Tibial nerve (tissue), 4 donors: Measurements from ENCODE around the gene PLCH2.

Source experiments
- CTCF ChIP-seq, 5 experiments: fragments of 200-600 bp in 3 of 5; fragments of 450-650 bp in 2 of 5; sonication (generic) in 3 of 5; IDR thresholded peaks; one replicate each; pipeline ENCODE4 v1.5.1; 2016 to 2019; ENCODE audit warnings: antibody characterized with exemption in 5 of 5, mild to moderate bottlenecking in 3 of 5, moderate library complexity in 2 of 5
- EP300 ChIP-seq, 2 donors: sonication (generic); formaldehyde crosslinking; IDR thresholded peaks; one replicate each; pipeline ENCODE4 v1.6.1; 2017; ENCODE audit warnings: antibody characterized with exemption in 2 of 2, mild to moderate bottlenecking in 1 of 2
- POLR2A ChIP-seq, 2 donors: fragments of 450-650 bp; IDR thresholded peaks; one replicate each; pipeline ENCODE4 v1.6.1; 2017; ENCODE audit warnings: antibody characterized with exemption in 2 of 2, mild to moderate bottlenecking in 2 of 2, moderate library complexity in 2 of 2

GRCh38 chr1:2472109-2472508, 4.0 kb upstream of the PLCH2 start:
- TF ChIP-seq CTCF (IDR thresholded peaks at IDR 0.05) (no peak), EP300 (IDR thresholded peaks at IDR 0.05) (no peak), POLR2A (IDR thresholded peaks at IDR 0.05) (no peak)
